HG03135 (cell line): ENCODE results near the gene RAP1GAP2.

ENCODE experiments used
- ATAC-seq: cut with Tn5 transposase; IDR thresholded peaks from one replicate; pipeline ENCODE4 v1.9.1; 2021; ENCODE audit warnings: mild to moderate bottlenecking, moderate library complexity; ENCODE audit not compliant: unreplicated experiment

Gene RAP1GAP2

GRCh38 chr17:2909175-2909845 lies 113.1 kb downstream of the RAP1GAP2 start:
- ATAC-seq = no peak

GRCh38 chr17:2909846-2910234 lies 113.6 kb downstream of the RAP1GAP2 start:
- no peak for ATAC-seq

- ATAC-seq = no peak
Observed at GRCh38 chr17:2911035-2911754, 115.0 kb downstream of the RAP1GAP2 start.

GRCh38 chr17:2911755-2912111 lies 115.5 kb downstream of the RAP1GAP2 start:
- ATAC-seq = no peak

GRCh38 chr17:2912754-2913153 lies 116.5 kb downstream of the RAP1GAP2 start:
- no peak for ATAC-seq

- ATAC-seq = no peak
Observed at GRCh38 chr17:2916461-2916860, 120.2 kb downstream of the RAP1GAP2 start.

GRCh38 chr17:2921443-2921842 lies 125.2 kb downstream of the RAP1GAP2 start:
- no peak for ATAC-seq

GRCh38 chr17:2924211-2924610 lies 128.0 kb downstream of the RAP1GAP2 start:
- ATAC-seq = no peak

- ATAC-seq = no peak
Observed at GRCh38 chr17:2925011-2925410, 128.8 kb downstream of the RAP1GAP2 start.

GRCh38 chr17:2926019-2926650 lies 129.9 kb downstream of the RAP1GAP2 start:
- ATAC-seq = no peak

GRCh38 chr17:2928294-2928890 lies 132.2 kb downstream of the RAP1GAP2 start:
- no peak for ATAC-seq

GRCh38 chr17:2929881-2930533 lies 133.8 kb downstream of the RAP1GAP2 start:
- no peak for ATAC-seq

- no peak for ATAC-seq
Observed at GRCh38 chr17:2931876-2932275, 135.6 kb downstream of the RAP1GAP2 start.

GRCh38 chr17:2932946-2933345 lies 136.7 kb downstream of the RAP1GAP2 start:
- no peak for ATAC-seq

GRCh38 chr17:2933606-2934005 lies 137.4 kb downstream of the RAP1GAP2 start:
- ATAC-seq = no peak

- ATAC-seq = no peak
Observed at GRCh38 chr17:2935632-2936031, 139.4 kb downstream of the RAP1GAP2 start.

GRCh38 chr17:2936351-2936750 lies 140.1 kb downstream of the RAP1GAP2 start:
- ATAC-seq = no peak

GRCh38 chr17:2936771-2937321 lies 140.6 kb downstream of the RAP1GAP2 start:
- no peak for ATAC-seq

GRCh38 chr17:2937331-2938003 lies 141.2 kb downstream of the RAP1GAP2 start:
- ATAC-seq = no peak

- no peak for ATAC-seq
Observed at GRCh38 chr17:2939714-2940351, 143.6 kb downstream of the RAP1GAP2 start.
